PC-9 (cell line): ENCODE measurements around the gene LUZP2. TPM values are rescaled to one million over a fixed set of nuclear protein-coding genes. Genes with fewer than 3 reads are reported as not detected.

ENCODE experiments used
- BruUV-seq: library from RNA; stranded (reverse); fragments of 400-500 nt; replicated peaks from 2 replicates; lab custom pipeline; 2021; lab: Mats Ljungman, UMichigan
- CTCF ChIA-PET: fragments of 300-600 bp; sonication (Branson Sonifier 250); formaldehyde crosslinking; loops from one replicate; lab custom pipeline; 2022; ENCODE audit warnings: antibody characterized with exemption; lab: Charles Lee
- POLR2A ChIA-PET: fragments of 300-600 bp; sonication (Branson Sonifier 250); formaldehyde crosslinking; loops from one replicate; lab custom pipeline; 2022; ENCODE audit warnings: antibody characterized with exemption; ENCODE audit not compliant: unreplicated experiment; lab: Charles Lee
- DNase-seq, 2 experiments: peaks; one replicate each; pipeline versions ENCODE4 v3.0.0 to v3.0.0-alpha.2; 2015 to 2022; ENCODE audit warnings: mixed read lengths in 1 of 2
- H2AFZ ChIP-seq: fragments of 200-600 bp; sonication (generic); 2 replicates; pipeline ENCODE4 v1.8.1; 2017; ENCODE audit warnings: antibody characterized with exemption
- H3F3A ChIP-seq: fragments of 200-600 bp; sonication (generic); 2 replicates; pipeline ENCODE4 v1.8.1; 2017; ENCODE audit warnings: antibody characterized with exemption, mild to moderate bottlenecking, low read depth; ENCODE audit not compliant: insufficient read depth
- H3K27ac ChIP-seq: fragments of 200-600 bp; sonication (generic); 2 replicates; pipeline ENCODE4 v1.6.1; 2016; ENCODE audit warnings: mixed run types
- H3K27me3 ChIP-seq: fragments of 200-600 bp; sonication (generic); 2 replicates; pipeline ENCODE4 v1.6.1; 2016; ENCODE audit warnings: low read depth, mixed run types; ENCODE audit not compliant: insufficient read depth
- H3K36me3 ChIP-seq: fragments of 200-600 bp; sonication (generic); 2 replicates; pipeline ENCODE4 v1.6.1; 2016; ENCODE audit warnings: low read depth, mixed run types
- H3K4me1 ChIP-seq: fragments of 200-600 bp; sonication (generic); replicated peaks from 2 replicates; pipeline ENCODE4 v1.6.1; 2016; ENCODE audit warnings: mixed run types; ENCODE audit not compliant: insufficient read depth
- H3K4me2 ChIP-seq: fragments of 200-600 bp; sonication (generic); 2 replicates; pipeline ENCODE4 v1.6.1; 2017; ENCODE audit warnings: mixed run types
- H3K4me3 ChIP-seq: fragments of 200-600 bp; sonication (generic); 2 replicates; pipeline ENCODE4 v1.6.1; 2016; ENCODE audit warnings: mixed run types
- H3K79me2 ChIP-seq: fragments of 200-600 bp; sonication (generic); 2 replicates; pipeline ENCODE4 v1.6.1; 2017; ENCODE audit warnings: low read depth, mixed run types
- H3K9me2 ChIP-seq: fragments of 200-600 bp; sonication (generic); 2 replicates; pipeline ENCODE4 v1.8.1; 2017; ENCODE audit warnings: mild to moderate bottlenecking; ENCODE audit not compliant: insufficient read depth
- H3K9me3 ChIP-seq: fragments of 200-600 bp; sonication (generic); 2 replicates; pipeline ENCODE4 v1.8.1; 2016; ENCODE audit warnings: low read depth; ENCODE audit not compliant: insufficient read depth
- H4K20me1 ChIP-seq: fragments of 200-600 bp; sonication (generic); 2 replicates; pipeline ENCODE4 v1.8.1; 2017; ENCODE audit not compliant: insufficient read depth
- CTCF ChIP-seq: fragments of 200-600 bp; sonication (generic); conservative IDR thresholded peaks from 2 replicates; pipeline ENCODE4 v1.6.1; 2017; ENCODE audit warnings: mixed run types, antibody characterized with exemption, mild to moderate bottlenecking, moderate library complexity
- EZH2 ChIP-seq: fragments of 200-600 bp; sonication (generic); IDR thresholded peaks from 2 replicates; pipeline ENCODE4 v1.8.0; 2017; ENCODE audit warnings: antibody characterized with exemption, low read depth
- intact Hi-C: fragments of 100-400 bp; cut with micrococcal nuclease; formaldehyde crosslinking; loops from one replicate; pipeline ENCODE4 v1.10.0; 2022; ENCODE audit not compliant: unreplicated experiment
- total RNA-seq: library from RNA; stranded (reverse); gene quantifications from 2 replicates; pipeline ENCODE4 v1.2.3, GENCODE V29; 2021

LUZP2 gene
- total RNA-seq, 1 experiment from 2014 or later, result 0.15 TPM

DNA sequence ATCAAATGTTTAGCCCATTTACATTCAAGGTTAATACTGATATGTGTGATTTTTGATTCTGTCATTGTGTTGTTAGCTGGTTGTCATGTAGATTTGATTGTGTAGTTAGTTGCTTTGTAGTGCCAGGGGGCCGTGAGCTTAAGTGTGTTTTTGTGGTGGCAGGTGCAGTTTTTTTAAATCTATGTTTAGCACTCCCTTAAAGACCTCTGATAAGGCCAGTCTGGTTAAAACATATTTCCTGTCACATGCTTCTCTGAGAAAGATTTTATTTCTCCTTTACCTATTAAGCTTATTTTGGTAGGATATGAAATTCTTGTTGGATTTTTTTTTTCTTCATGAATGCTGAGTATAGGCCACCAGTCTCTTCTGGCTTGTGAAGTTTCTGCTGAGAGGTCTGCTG lies 540.6 kb downstream of the LUZP2 start:
- POLR2A ChIA-PET, result no interaction called here
- intact Hi-C loops, result no loop called here
- BruUV-seq, result no TSS peak

GRCh38 chr11:25038131-25038530 lies 541.3 kb downstream of the LUZP2 start:
- Histone ChIP-seq H3K9me2 (no peaks in the 10 kb centered on the region; the same call in 1 of the 2 replicates), H3K36me3 (no peaks in the 10 kb centered on the region), H3K79me2 (no peaks in the 10 kb centered on the region), H3F3A (no peaks in the 10 kb centered on the region), H3K27ac (no peak overlapping the region), H3K4me3 (no peak overlapping the region), H3K4me2 (no peak overlapping the region), H3K4me1 (no peaks in the 10 kb centered on the region), H2AFZ (no peak overlapping the region), H4K20me1 (no peaks in the 10 kb centered on the region), H3K27me3 (no peaks in the 10 kb centered on the region), H3K9me3 (no peaks in the 10 kb centered on the region)
- TF ChIP-seq EZH2 (no peak), CTCF (no peak)
- no TSS peak for BruUV-seq
- intact Hi-C loops, result no loop called here
- DNase-seq, result no peak
- CTCF ChIA-PET, result no interaction called here
- POLR2A ChIA-PET, result no interaction called here

More for the DNA sequence above, 540.6 kb downstream of the LUZP2 start:
- Histone ChIP-seq H4K20me1 (no peaks in the 10 kb centered on the region), H3K4me3 (no peak overlapping the region), H3K27me3 (no peaks in the 10 kb centered on the region), H3K27ac (no peak overlapping the region), H3K4me1 (no peaks in the 10 kb centered on the region), H2AFZ (no peak overlapping the region), H3K9me2 (no peaks in the 10 kb centered on the region; the same call in 1 of the 2 replicates), H3K79me2 (no peaks in the 10 kb centered on the region), H3K4me2 (no peak overlapping the region), H3K9me3 (no peaks in the 10 kb centered on the region), H3K36me3 (no peaks in the 10 kb centered on the region), H3F3A (no peaks in the 10 kb centered on the region)
- DNase-seq, result no peak
- TF ChIP-seq EZH2, result no peak
- no peak for TF ChIP-seq CTCF
- CTCF ChIA-PET, result no interaction called here

- H4K20me1 ChIP-seq, result no peaks in the 10 kb centered on the region
- no peak overlapping the region for H2AFZ ChIP-seq
- no peaks in the 10 kb centered on the region for H3K27me3 ChIP-seq
- no peaks in the 10 kb centered on the region for H3K9me3 ChIP-seq
- ChIA-PET POLR2A (no interaction called here), CTCF (no interaction called here)
- no peaks in the 10 kb centered on the region for H3K36me3 ChIP-seq
- no peak for TF ChIP-seq EZH2
- no peak for TF ChIP-seq CTCF
- no peak for DNase-seq
- no peaks in the 10 kb centered on the region for H3K79me2 ChIP-seq
- H3K4me1 ChIP-seq, result no peaks in the 10 kb centered on the region
- no peak overlapping the region for H3K27ac ChIP-seq
- intact Hi-C loops, result no loop called here
- no peak overlapping the region for H3K4me2 ChIP-seq
- H3K9me2 ChIP-seq, result no peaks in the 10 kb centered on the region; the same call in 1 of the 2 replicates
- H3K4me3 ChIP-seq, result no peak overlapping the region
- H3F3A ChIP-seq, result no peaks in the 10 kb centered on the region
- no TSS peak for BruUV-seq
Observed at GRCh38 chr11:25039165-25039564, 542.3 kb downstream of the LUZP2 start.
